AG04449 (cell line): Measurements from ENCODE around the gene IMMP2L.

Source experiments
- CTCF ChIA-PET: fragments of 350-600 bp; formaldehyde crosslinking; extraction: SDS; loops from one replicate; lab custom pipeline; 2021; ENCODE audit warnings: antibody characterized with exemption; lab: Yijun Ruan, JAX
- POLR2A ChIA-PET: fragments of 400-600, 350-600 bp; formaldehyde crosslinking; extraction: SDS; loops from one replicate; lab custom pipeline; 2020; ENCODE audit warnings: antibody characterized with exemption, inconsistent platforms; lab: Yijun Ruan, JAX
- DNase-seq: peaks from one replicate; pipeline ENCODE4 v3.0.0-alpha.2; 2010; ENCODE audit warnings: low read depth, low spot score
- H3K4me3 ChIP-seq: 2 replicates; pipeline ENCODE4 v1.5.1; 2011; ENCODE audit warnings: low read depth, mild to moderate bottlenecking, control low read depth, low read length
- TF ChIP-seq, protein P1 (sequence below): IDR thresholded peaks from one replicate; pipeline ENCODE4 v1.5.1; 2011; ENCODE audit warnings: mild to moderate bottlenecking, moderate library complexity, low read length, control low read depth, inconsistent platforms; ENCODE audit not compliant: insufficient read depth; ENCODE audit errors: missing control alignments

Gene IMMP2L

DNA sequence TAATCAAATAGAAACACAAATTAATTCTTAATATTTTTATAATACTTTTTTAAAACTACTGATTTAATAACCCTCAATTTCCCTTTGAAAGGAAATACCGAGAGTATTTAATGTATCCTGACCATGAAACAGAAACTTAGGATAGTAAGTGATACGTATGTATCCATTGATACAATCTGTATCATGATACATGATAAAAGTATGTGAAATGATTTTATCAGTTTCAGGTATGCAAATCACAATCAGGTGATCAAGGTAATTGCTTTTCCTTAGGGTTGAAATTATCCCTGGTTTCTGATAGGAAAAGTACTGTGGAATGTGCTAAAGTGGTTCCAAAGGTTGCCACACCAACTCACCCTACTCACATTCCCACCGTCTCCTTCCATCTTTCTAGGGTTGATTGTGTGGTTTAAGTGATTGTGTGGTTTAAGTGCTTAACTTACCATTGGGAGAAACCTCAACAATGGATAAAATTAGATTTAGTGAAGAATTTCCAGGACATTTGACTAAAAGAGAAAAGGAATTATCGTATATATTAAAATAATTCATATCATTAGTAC is 333.0 kb downstream of the IMMP2L start:
- CTCF ChIA-PET, result no interaction called here
- POLR2A ChIA-PET, result no interaction called here
- no peak for DNase-seq
- TF ChIP-seq, protein P1, sequence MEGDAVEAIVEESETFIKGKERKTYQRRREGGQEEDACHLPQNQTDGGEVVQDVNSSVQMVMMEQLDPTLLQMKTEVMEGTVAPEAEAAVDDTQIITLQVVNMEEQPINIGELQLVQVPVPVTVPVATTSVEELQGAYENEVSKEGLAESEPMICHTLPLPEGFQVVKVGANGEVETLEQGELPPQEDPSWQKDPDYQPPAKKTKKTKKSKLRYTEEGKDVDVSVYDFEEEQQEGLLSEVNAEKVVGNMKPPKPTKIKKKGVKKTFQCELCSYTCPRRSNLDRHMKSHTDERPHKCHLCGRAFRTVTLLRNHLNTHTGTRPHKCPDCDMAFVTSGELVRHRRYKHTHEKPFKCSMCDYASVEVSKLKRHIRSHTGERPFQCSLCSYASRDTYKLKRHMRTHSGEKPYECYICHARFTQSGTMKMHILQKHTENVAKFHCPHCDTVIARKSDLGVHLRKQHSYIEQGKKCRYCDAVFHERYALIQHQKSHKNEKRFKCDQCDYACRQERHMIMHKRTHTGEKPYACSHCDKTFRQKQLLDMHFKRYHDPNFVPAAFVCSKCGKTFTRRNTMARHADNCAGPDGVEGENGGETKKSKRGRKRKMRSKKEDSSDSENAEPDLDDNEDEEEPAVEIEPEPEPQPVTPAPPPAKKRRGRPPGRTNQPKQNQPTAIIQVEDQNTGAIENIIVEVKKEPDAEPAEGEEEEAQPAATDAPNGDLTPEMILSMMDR, result no peak
- H3K4me3 ChIP-seq, result no peak overlapping the region

DNA sequence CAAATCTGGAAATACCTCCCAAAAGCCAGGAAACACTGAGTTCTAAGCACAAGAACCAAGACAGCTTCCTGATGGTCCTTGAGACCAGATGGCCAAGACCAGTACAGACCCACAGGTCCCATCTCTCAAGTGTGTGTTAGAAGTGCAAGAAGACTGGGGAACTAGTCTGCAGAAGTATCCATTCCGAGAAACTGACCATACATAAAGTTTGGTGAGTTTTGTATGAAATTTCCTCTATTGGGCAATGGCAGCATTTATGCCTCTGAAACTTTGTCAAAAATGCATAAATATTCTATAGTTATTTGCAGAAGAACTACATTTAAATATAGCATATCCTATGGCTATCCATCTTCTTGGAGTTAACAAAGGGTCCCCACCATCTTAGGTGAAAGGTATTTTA is 333.9 kb downstream of the IMMP2L start:
- ChIA-PET CTCF (no interaction called here), POLR2A (no interaction called here)
- no peak for DNase-seq
- no peak overlapping the region for H3K4me3 ChIP-seq
- TF ChIP-seq, protein P1, result no peak

GRCh38 chr7:111226800-111227199 is 335.5 kb downstream of the IMMP2L start:
- ChIA-PET POLR2A (no interaction called here), CTCF (interaction anchor here (1.4 kb wide), 1 partner anchor 9 kb away, joined by 4 read pairs; no protein-coding TSS in a partner anchor)
- H3K4me3 ChIP-seq, result no peak overlapping the region
- no peak for DNase-seq
- TF ChIP-seq, protein P1, result no peak

GRCh38 chr7:111224354-111225231 is 337.7 kb downstream of the IMMP2L start:
- TF ChIP-seq, protein P1, result no peak
- ChIA-PET POLR2A (no interaction called here), CTCF (interaction anchor here (1.2 kb wide), 1 partner anchor 9 kb away, joined by 3 read pairs; no protein-coding TSS in a partner anchor)
- no peak overlapping the region for H3K4me3 ChIP-seq
- DNase-seq, result no peak

DNA sequence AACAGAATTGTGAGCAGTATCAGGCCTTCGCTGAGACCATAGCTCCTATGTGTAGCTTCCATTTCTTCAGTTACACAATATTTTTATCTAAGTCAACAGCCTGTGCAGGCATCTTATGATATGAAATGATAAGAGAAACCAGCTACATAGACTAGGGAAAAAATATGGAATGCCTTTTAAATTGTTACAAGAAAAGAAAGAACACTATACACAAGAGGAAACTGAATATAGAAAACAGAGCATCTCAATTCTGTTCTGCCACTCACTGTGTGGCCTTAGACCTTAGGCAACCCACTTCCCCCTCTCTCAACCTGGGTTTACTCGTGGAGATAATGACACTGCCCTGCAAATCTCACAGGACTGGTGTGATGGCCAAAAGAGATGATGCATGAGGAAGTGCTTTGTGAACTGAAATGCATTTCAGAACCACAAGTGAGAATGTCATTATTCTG is 338.5 kb downstream of the IMMP2L start:
- CTCF ChIA-PET, result no interaction called here
- H3K4me3 ChIP-seq, result no peak overlapping the region
- TF ChIP-seq, protein P1, result no peak
- no peak for DNase-seq
- POLR2A ChIA-PET, result no interaction called here

- ChIA-PET POLR2A (no interaction called here), CTCF (interaction anchor here (0.9 kb wide), 1 partner anchor 9 kb away, joined by 3 read pairs; no protein-coding TSS in a partner anchor)
- TF ChIP-seq, protein P1, result no peak
- no peak overlapping the region for H3K4me3 ChIP-seq
- no peak for DNase-seq
These were observed 346.7 kb downstream of the IMMP2L start for GRCh38 chr7:111215550-111215949.
